RWPE2 (cell line): ENCODE measurements around the gene FAM163A.

Source experiments
- ATAC-seq: fragments of 200-7000 bp; cut with Tn5 transposase; 3 replicates; pipeline ENCODE4 v1.9.1; 2021; ENCODE audit warnings: low read depth
- DNase-seq: peaks from one replicate; pipeline ENCODE4 v3.0.0-alpha.2; 2020; ENCODE audit warnings: low spot score
- H3K27ac ChIP-seq: fragments of 450-650 bp; 2 replicates; pipeline ENCODE4 v1.5.1; 2017; ENCODE audit warnings: mild to moderate bottlenecking; ENCODE audit not compliant: poor library complexity, severe bottlenecking
- H3K27me3 ChIP-seq: fragments of 250-450 bp; sonication (Bioruptor Pico); 2 replicates; pipeline ENCODE4 v1.5.1; 2021; ENCODE audit warnings: mild to moderate bottlenecking, moderate library complexity; ENCODE audit not compliant: insufficient read depth, poor library complexity, severe bottlenecking
- H3K36me3 ChIP-seq: fragments of 250-450 bp; sonication (Bioruptor Pico); 2 replicates; pipeline ENCODE4 v1.5.1; 2020; ENCODE audit warnings: low read depth, mild to moderate bottlenecking, moderate library complexity
- H3K4me1 ChIP-seq: fragments of 250-450 bp; sonication (Bioruptor Pico); 2 replicates; pipeline ENCODE4 v1.5.1; 2021; ENCODE audit warnings: mild to moderate bottlenecking, moderate library complexity; ENCODE audit not compliant: insufficient read depth, poor library complexity, severe bottlenecking
- H3K4me3 ChIP-seq: fragments of 250-450 bp; sonication (Bioruptor Pico); 2 replicates; pipeline ENCODE4 v1.5.1; 2021; ENCODE audit warnings: mild to moderate bottlenecking, moderate library complexity; ENCODE audit not compliant: severe bottlenecking
- H3K9me3 ChIP-seq: fragments of 250-450 bp; sonication (Bioruptor Pico); 2 replicates; pipeline ENCODE4 v1.5.1; 2021; ENCODE audit warnings: mild to moderate bottlenecking, moderate library complexity; ENCODE audit not compliant: severe bottlenecking
- TF ChIP-seq, protein P1 (sequence below): fragments of 450-650 bp; IDR thresholded peaks from one replicate; pipeline ENCODE4 v1.5.1; 2017; ENCODE audit warnings: mild to moderate bottlenecking, moderate library complexity; ENCODE audit not compliant: poor library complexity, severe bottlenecking

The FAM163A gene

DNA sequence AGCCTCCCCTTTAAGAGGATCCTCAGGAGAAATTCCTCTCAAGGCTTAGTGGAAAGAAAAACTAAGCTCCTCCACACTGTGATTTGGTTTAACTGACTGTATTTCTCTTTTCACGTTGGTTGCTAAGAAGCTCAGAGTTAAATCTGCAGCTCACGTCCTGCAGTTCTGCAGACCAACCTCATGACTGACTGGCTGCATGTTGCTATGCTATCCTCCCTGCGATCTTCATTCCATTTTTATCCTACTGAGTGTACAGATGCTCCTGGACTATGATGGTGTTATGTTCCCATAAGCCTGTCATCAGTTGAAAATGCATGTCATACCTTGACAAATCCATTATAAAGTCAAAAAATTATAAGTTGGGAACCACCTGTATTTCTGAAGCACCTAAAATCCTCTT is 34.6 kb downstream of the FAM163A start:
- no peak for ATAC-seq
- H3K4me1 ChIP-seq, result no peaks in the 10 kb centered on the region

DNA sequence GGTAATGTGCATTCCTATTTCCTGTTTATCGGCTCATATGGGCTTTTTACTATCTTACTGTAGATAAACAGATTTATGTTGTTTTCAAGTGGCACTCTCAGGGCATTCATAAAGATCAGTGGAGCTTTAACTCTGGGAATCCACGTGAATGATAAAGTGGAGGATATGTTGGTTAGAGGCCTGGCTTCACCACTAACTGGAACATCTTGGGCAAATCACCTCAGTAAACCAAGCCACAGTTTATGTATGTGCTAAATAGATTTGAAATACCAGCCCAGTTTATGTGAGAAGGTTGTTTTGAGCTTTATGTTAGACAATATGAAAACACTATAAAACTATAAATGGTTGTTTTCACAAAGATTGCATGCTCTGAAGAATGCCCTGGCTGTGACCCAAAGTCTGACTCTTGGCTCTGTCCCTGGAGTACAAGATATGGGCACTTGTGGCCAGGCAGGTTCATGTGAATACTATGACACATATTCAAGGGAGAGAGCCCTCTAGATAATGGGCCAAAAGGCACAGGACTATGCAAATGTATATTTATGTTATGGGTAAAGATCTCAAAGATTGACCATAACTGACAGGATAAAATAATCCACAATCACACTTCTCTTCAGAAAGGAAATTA is 36.7 kb downstream of the FAM163A start:
- DNase-seq (no peak), ATAC-seq (no peak)
- no peak overlapping the region for H3K27ac ChIP-seq
- H3K4me1 ChIP-seq, result no peaks in the 10 kb centered on the region
- no peaks in the 10 kb centered on the region for H3K9me3 ChIP-seq
- H3K36me3 ChIP-seq, result no peaks in the 10 kb centered on the region
- TF ChIP-seq, protein P1, sequence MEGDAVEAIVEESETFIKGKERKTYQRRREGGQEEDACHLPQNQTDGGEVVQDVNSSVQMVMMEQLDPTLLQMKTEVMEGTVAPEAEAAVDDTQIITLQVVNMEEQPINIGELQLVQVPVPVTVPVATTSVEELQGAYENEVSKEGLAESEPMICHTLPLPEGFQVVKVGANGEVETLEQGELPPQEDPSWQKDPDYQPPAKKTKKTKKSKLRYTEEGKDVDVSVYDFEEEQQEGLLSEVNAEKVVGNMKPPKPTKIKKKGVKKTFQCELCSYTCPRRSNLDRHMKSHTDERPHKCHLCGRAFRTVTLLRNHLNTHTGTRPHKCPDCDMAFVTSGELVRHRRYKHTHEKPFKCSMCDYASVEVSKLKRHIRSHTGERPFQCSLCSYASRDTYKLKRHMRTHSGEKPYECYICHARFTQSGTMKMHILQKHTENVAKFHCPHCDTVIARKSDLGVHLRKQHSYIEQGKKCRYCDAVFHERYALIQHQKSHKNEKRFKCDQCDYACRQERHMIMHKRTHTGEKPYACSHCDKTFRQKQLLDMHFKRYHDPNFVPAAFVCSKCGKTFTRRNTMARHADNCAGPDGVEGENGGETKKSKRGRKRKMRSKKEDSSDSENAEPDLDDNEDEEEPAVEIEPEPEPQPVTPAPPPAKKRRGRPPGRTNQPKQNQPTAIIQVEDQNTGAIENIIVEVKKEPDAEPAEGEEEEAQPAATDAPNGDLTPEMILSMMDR, result no peak
- H3K4me3 ChIP-seq, result no peak overlapping the region
- H3K27me3 ChIP-seq, result no peaks in the 10 kb centered on the region

More for the DNA sequence above, 34.6 kb downstream of the FAM163A start:
- Histone ChIP-seq H3K36me3 (no peaks in the 10 kb centered on the region), H3K4me3 (no peak overlapping the region), H3K9me3 (no peaks in the 10 kb centered on the region), H3K27me3 (no peaks in the 10 kb centered on the region), H3K27ac (no peak overlapping the region)
- TF ChIP-seq, protein P1, result no peak
- DNase-seq, result no peak

DNA sequence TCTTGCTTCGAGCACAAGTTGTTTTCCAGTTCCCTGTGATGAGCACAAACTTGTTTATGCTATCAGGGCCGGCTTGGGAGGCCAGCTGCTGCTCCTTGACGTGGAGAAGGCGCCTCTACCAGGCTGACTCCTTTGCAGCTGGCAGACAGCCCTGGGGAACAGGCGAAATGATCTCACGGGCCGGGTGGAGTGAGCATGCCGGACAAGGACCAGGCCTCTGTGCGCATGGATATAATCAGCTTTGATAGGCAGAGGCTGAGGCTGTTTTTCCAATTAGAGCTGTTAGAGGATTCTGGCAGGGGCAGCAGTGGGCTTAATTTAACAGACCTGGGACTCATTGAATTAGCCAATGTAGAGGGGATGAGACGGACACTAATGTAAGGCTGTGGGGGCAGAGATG is 38.9 kb downstream of the FAM163A start:
- H3K4me3 ChIP-seq, result no peak overlapping the region
- no peaks in the 10 kb centered on the region for H3K27me3 ChIP-seq
- no peak for DNase-seq
- no peaks in the 10 kb centered on the region for H3K9me3 ChIP-seq
- no peak for ATAC-seq
- TF ChIP-seq, protein P1, result no peak
- H3K36me3 ChIP-seq, result no peaks in the 10 kb centered on the region
- no peaks in the 10 kb centered on the region for H3K4me1 ChIP-seq
- H3K27ac ChIP-seq, result no peak overlapping the region

DNA sequence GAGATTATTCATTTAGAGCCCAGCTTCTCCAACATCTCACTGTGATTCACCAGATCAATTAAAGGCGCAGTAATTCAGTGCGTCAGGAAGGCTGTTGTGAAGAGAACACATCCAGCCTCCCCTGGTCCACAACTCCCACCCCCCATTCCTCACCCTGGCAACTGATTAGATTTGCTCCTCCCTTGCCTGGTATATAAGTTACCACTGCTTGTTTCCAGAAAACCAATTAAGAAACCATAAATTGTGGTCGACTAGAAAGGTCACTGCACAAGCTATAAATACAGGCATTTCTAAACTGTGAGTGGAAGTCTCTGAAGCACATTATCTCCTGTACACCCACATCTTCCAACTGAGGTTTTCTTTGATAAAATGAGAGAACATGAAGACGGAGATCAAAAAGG is 41.9 kb downstream of the FAM163A start:
- H3K4me3 ChIP-seq, result no peak overlapping the region
- DNase-seq (no peak), ATAC-seq (no peak)
- no peaks in the 10 kb centered on the region for H3K4me1 ChIP-seq
- H3K27me3 ChIP-seq, result no peaks in the 10 kb centered on the region
- no peaks in the 10 kb centered on the region for H3K36me3 ChIP-seq
- TF ChIP-seq, protein P1, result no peak
- no peak overlapping the region for H3K27ac ChIP-seq
- no peaks in the 10 kb centered on the region for H3K9me3 ChIP-seq

DNA sequence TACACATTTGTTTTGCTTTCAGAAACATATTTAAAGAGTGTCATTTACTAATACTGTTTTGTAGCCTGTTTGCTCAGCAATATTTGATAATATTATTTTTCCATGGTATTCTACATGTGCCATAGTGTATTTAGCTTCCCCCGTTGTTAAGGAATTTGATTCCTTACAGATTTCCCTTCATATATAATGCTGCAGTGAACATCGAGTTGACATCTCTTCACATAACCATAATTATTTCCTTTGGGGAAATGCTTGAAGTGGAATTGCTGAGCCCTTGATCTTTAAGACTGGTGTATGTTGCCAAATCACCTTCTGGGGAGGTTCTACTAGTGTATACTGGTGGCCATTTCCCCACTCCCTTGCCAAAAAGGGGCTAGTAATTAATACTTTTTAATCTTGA is 42.6 kb downstream of the FAM163A start:
- H3K27ac ChIP-seq, result no peak overlapping the region
- ATAC-seq (no peak), DNase-seq (no peak)
- H3K4me3 ChIP-seq, result no peak overlapping the region
- TF ChIP-seq, protein P1, result no peak
- H3K27me3 ChIP-seq, result no peaks in the 10 kb centered on the region
- H3K9me3 ChIP-seq, result no peaks in the 10 kb centered on the region
- no peaks in the 10 kb centered on the region for H3K4me1 ChIP-seq
- no peaks in the 10 kb centered on the region for H3K36me3 ChIP-seq
